Left forelimb (tissue), 1 donor: ENCODE data around the gene OPCML.

Experiments used
- DNase-seq: peaks from one replicate; pipeline ENCODE4 v3.0.0-alpha.2; 2018; ENCODE audit warnings: low spot score

OPCML gene

GRCh38 chr11:132721526-132721925 is 810.8 kb downstream of the OPCML start:
- DNase-seq: no peak

- no peak for DNase-seq
These were observed 812.6 kb downstream of the OPCML start for GRCh38 chr11:132719684-132720083.

GRCh38 chr11:132718711-132719671 is 813.3 kb downstream of the OPCML start:
- no peak for DNase-seq

- DNase-seq: no peak
These were observed 814.5 kb downstream of the OPCML start for GRCh38 chr11:132717824-132718223.

GRCh38 chr11:132716037-132716436 is 816.3 kb downstream of the OPCML start:
- no peak for DNase-seq

GRCh38 chr11:132714859-132715440 is 817.4 kb downstream of the OPCML start:
- DNase-seq: no peak

- no peak for DNase-seq
These were observed 819.8 kb downstream of the OPCML start for GRCh38 chr11:132712466-132712865.

- no peak for DNase-seq
These were observed 827.4 kb downstream of the OPCML start for GRCh38 chr11:132704781-132705375.

- no peak for DNase-seq
These were observed 839.4 kb downstream of the OPCML start for GRCh38 chr11:132692891-132693290.

- no peak for DNase-seq
These were observed 840.3 kb downstream of the OPCML start for GRCh38 chr11:132691848-132692550.

GRCh38 chr11:132686886-132687285 is 845.4 kb downstream of the OPCML start:
- no peak for DNase-seq

- DNase-seq: no peak
These were observed 847.1 kb downstream of the OPCML start for GRCh38 chr11:132685174-132685611.

GRCh38 chr11:132683602-132684001 is 848.7 kb downstream of the OPCML start:
- DNase-seq: no peak

GRCh38 chr11:132681971-132682370 is 850.3 kb downstream of the OPCML start:
- no peak for DNase-seq

- no peak for DNase-seq
These were observed 851.7 kb downstream of the OPCML start for GRCh38 chr11:132680584-132680983.

- no peak for DNase-seq
These were observed 858.1 kb downstream of the OPCML start for GRCh38 chr11:132674151-132674550.

- no peak for DNase-seq
These were observed 860.4 kb downstream of the OPCML start for GRCh38 chr11:132671851-132672370.

GRCh38 chr11:132670921-132671675 is 861.2 kb downstream of the OPCML start:
- DNase-seq: no peak

- DNase-seq: no peak
These were observed 862.4 kb downstream of the OPCML start for GRCh38 chr11:132669949-132670348.

- DNase-seq: no peak
These were observed 867.1 kb downstream of the OPCML start for GRCh38 chr11:132665205-132665604.

- DNase-seq: no peak
These were observed 873.6 kb downstream of the OPCML start for GRCh38 chr11:132658696-132659095.
